Renal pelvis (tissue), 4 donors: ENCODE data around the gene EIF4G3. TPM values are rescaled to one million over a fixed set of nuclear protein-coding genes. Genes with fewer than 3 reads are reported as not detected.
"Not testable (repeated sequence)": the region's sequence is repeated elsewhere in the genome, so short reads cannot be mapped to it uniquely, and the experiment has no call there.

ENCODE experiments used
- DNase-seq: peaks from one replicate; pipeline ENCODE4 v3.0.0-alpha.2; 2013
- polyA plus RNA-seq, 3 donors: library from polyadenylated mRNA; unstranded; fragments of 120-200 nt; gene quantifications; one replicate each; pipeline ENCODE4 v1.2.1, GENCODE V29; 2013; ENCODE audit not compliant: insufficient read length in 3 of 3

EIF4G3 gene
- polyA plus RNA-seq, 3 donors = 65.2 to 72.5 (median 71.5) TPM

DNA sequence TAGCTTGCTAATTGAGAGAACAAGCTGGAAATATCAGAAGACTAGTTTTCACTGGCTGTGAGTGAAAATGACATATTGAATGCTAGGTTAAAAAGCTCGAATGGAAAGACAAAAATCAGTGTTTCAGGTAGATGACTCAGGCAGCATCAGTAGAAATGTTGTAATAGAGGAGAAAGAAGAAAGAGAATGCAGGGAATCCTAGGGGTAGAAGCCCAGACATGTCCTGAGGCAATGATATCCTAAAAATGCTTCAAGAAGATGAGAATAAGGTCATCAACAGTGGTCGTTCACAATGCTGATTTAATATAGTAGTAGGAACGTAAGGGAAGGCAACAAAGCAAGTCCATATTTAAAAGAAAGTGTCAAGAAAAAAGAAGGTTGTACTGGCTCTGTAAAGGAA, 292.9 kb downstream of the EIF4G3 start:
- no peak for DNase-seq

DNA sequence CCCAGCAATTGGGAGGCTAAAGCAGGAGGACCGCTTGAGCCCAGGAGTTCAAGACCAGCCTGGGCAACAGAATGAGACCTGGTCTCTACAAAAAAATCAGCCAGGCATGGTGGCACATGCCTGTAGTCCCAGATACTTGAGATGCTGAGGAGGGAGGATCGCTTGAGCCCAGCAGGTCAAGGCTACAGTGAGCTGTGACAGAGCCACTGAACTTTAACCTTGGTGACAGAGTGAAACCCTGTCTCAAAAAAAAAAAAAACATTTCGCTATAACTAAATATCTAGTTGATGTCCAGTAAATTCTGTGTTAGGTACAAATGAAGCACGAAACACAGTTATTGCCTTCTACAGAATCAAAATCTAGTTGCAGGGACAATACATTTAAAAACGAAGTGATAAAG, 293.9 kb downstream of the EIF4G3 start:
- no peak for DNase-seq

- DNase-seq = no peak
These were observed 297.9 kb downstream of the EIF4G3 start for GRCh38 chr1:20878799-20879198.

- no peak for DNase-seq
These were observed 301.3 kb downstream of the EIF4G3 start for GRCh38 chr1:20875198-20875973.

DNA sequence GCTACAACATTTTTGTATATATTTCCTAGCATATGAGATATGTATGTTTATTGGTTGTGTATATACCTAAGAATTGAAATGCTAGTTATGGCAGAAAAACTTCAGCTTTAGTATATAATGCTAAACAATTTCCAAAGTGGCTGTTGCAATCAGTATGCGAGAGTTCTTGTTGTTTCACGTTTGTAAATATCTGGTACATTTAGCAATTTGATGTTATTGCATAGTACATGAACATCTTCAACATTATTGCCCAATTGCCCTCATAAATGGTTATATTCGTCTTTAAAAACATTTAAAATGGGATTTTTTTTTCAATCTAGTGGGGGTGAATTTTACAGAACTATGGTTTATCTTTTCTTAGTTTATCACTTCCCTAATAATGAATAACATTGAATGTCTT, 303.4 kb downstream of the EIF4G3 start:
- DNase-seq = no peak

GRCh38 chr1:20871419-20871818, 305.3 kb downstream of the EIF4G3 start:
- DNase-seq = no peak

- no peak for DNase-seq
These were observed 306.0 kb downstream of the EIF4G3 start for GRCh38 chr1:20870718-20871117.

DNA sequence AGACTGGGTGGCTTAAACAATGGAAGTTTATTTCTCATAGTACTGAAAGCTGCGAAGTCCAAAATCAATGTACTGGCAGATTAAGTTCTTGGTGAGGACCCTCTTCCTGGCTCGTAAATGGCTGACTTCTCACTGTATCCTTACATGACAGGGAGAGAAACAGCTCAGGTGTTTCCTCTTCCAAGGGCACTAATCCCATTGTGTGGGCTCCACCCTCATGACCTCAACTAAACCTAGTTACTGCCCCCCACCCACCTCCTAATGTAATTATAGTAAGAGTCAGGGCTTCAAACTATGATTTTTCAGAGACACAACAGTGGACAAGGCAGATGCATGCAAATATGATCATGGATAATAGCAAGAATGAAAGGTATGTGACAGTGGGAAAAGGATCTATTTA, 308.4 kb downstream of the EIF4G3 start:
- no peak for DNase-seq

- DNase-seq = no peak
These were observed 308.9 kb downstream of the EIF4G3 start for GRCh38 chr1:20867847-20868246.

- no peak for DNase-seq
These were observed 309.6 kb downstream of the EIF4G3 start for GRCh38 chr1:20867062-20867461.

GRCh38 chr1:20865001-20865400, 311.7 kb downstream of the EIF4G3 start:
- no peak for DNase-seq

DNA sequence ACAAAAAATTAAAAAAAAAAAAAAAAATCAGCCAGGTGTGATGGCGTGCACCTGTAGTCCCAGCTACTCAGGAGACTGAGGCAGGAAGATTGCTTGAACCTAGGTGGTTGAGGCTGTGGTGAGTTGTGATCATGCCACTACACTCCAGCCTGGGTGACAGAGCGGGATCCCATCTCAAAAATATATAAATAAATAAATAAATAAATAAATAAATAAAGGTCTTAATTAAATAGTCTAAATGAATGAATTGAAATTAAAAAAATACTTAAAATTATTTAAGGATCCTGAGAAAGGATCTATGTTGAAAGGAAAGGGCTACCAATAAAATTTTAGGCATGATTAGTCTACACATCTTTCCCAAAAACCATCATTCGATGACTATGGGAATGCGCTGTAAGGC, 322.2 kb downstream of the EIF4G3 start:
- DNase-seq = no peak

DNA sequence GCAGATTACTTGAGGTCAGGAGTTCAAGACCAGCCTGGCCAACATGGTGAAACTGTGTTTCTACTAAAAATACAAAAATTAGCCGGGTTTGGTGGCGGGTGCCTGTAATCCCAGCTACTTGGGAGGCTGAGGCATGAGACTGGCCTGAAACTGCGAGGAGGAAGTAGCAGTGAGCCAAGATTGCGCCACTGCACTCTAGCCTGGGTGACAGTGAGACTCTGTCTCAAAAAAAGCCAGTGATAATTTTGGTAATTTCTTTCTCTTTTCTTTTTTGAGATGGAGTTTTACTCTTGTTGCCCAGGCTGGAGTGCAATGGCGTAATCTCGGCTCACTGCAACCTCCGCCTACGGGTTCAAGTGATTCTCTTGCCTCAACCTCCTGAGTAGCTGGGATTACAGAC, 324.9 kb downstream of the EIF4G3 start:
- not testable (repeated sequence) for DNase-seq

DNA sequence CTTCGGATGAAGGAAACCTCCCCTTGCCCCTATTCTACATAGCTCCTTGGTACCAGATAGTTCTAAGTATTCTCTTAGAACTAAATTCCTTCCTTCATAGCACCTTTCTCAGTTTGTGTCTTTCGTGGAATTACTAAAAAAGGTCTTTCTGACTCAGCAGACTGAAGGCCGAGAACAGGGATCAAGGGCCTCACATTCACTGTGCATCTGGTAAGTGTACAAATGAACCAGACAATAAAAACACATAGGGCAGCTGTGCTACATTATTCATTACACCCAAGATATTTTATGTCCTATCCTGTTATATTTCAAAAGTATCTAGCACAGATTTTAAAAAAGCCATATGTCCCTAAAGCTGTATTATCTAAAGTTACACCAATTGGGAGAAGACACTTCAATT, 326.7 kb downstream of the EIF4G3 start:
- DNase-seq = no peak

- no peak for DNase-seq
These were observed 327.6 kb downstream of the EIF4G3 start for GRCh38 chr1:20849100-20849499.

DNA sequence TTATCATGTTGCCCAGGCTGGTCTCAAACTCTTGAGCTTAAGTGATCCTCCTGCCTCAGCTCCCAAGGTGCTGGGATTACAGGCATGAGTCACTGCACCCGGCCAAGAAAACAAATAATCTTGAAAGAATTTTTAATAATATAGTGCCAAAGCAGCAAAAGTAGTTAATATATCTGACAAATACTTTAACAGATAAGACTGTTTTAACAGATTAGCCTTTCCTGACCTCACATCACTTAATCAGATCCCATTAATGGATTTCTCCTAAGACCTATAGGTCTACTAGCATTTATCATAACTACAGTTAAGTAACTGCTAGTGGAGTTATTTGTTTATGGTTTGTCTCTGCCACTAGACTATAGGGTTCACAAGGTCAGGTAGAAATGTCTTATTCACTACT, 328.5 kb downstream of the EIF4G3 start:
- no peak for DNase-seq

GRCh38 chr1:20847611-20848080, 329.1 kb downstream of the EIF4G3 start:
- DNase-seq = no peak

- no peak for DNase-seq
These were observed 330.0 kb downstream of the EIF4G3 start for GRCh38 chr1:20846461-20847374.

- no peak for DNase-seq
These were observed 336.0 kb downstream of the EIF4G3 start for GRCh38 chr1:20840731-20841130.

DNA sequence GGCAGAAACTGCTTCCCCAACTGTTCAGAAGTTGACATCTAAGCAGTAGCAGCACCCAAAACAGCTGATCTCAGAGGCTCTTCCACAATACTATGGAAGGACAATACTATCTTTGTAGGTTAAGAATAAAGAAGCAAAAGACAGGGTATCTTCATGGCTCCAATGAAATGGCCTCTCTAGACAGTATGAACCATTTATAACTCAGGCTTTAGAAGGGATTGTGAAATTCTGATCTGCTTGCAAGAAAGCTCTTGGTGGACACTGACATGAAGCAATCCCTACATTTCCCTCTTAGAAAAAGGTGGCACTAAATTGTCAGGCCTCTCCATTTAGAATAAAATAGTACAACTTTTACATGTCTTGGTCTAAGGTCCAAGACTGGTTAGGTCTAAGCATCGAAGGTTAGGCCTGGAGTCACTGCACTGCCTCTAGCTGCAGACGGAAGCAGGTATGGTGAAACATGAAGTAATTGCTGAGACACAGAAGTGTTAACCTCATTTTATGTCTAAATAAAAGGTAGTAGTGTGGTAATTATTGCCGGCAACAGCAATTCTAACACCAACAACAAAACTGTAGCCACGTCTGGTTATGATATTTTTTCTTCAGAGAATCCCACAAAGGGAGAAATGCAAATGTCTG, 339.0 kb downstream of the EIF4G3 start:
- DNase-seq = no peak

DNA sequence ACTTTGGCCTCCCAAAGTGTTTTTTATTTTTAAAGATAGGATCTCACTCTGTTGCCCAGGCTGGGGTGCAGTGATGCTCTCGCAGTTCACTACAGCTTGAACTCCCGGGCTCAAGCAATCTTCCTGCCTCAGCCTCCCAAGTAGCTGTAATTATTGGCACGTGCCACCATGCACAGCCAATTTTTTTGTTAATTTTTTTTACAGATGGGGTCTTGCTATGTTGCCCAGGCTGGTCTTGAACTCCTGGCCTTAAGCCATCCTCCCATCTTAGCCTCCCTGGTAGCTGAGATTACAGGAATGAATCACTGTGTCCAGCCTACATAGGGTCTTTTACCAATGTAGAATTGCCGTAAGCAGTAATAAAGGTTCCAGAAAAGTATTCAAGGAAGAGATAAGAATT, 340.5 kb downstream of the EIF4G3 start:
- no peak for DNase-seq

GRCh38 chr1:20834780-20835179, 341.9 kb downstream of the EIF4G3 start:
- no peak for DNase-seq

- no peak for DNase-seq
These were observed 342.5 kb downstream of the EIF4G3 start for GRCh38 chr1:20834192-20834591.
